HG03378 (cell line): ENCODE data around the gene DPP6.

Source experiments
- ATAC-seq: cut with Tn5 transposase; IDR thresholded peaks from one replicate; pipeline ENCODE4 v1.9.1; 2021; ENCODE audit warnings: mild to moderate bottlenecking, moderate library complexity; ENCODE audit not compliant: unreplicated experiment

DPP6 gene

DNA sequence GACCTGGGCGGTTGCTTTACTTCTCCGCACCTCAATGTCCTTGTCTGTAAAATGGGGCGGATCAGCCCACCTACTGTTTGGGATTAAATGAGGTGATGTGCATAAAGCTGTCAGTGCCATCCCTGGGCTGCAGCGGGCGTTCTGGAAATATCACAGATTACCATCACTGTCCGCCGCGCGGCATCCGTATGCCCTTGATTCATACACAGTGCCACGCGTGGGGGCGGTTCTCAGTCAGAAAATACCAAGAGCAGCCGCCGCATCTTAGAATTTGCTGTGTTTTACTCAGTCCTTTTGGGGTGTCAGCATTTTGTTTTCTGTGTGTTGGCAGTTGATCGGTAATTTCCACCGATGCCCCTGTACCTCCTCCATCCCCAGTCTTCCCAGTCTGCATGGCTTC lies 338.8 kb downstream of the DPP6 start:
- ATAC-seq = no peak

DNA sequence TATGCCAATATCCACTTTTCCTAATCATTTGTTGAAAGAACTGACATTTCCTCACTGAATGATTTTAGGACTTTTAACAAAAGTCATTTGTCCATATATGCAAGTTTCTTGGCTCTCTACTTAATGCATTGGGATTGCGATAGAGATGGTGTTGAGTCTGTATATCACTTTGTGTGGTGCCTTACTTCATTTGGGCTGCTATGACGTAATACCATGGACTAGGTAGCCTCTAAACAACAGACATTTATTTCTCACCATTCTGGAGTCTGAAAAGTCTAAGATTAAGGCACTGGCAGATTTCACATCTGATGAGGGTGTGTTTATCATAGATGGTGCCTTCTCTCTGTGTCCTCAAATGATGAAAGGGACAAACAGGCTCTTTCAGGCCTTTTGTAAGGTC lies 342.6 kb downstream of the DPP6 start:
- no peak for ATAC-seq

DNA sequence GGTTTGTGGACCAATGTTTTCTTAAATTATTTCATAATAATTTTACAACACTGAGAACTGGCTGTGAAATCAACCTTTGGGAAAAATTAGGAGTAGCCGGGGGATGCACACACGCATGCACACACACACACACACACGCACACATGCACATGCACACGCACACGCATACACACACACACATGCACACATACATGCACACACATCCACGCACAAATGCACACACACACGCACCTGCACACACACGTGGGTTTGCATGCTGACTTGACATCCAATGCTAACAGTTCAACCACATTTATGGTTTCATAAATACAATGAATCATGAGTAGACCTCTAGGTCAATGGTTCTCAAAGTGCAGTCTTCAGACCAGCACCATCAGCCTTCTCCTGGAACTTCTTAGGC lies 354.1 kb downstream of the DPP6 start:
- no peak for ATAC-seq

DNA sequence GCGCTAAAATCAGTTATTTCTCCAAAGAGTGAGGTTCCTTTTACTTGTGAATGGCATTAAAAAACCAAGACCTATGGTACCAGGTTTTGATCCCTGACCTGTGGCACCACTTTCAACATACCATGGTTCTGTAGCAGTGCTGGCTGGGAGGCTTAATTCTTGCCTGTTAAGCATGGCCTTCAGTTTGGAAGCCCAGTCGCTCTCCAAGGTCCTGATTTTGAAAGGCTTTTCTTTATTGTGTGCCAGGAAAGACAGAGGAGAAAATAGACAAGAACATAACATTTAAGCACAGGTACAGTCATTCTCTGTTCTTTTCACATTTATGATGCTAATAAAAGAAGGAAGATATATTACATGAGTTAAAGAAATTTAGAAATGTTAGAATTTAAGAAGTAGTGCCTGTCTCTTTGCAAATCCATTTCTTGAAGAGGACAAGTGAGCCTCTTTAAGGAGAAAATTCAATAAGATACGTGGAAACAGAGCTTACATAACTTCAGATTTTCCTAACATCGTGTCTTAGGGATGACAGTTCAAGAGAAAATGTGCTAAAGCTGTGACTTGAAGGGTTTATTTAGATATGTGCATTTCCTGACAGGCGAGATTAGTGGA lies 357.6 kb downstream of the DPP6 start:
- no peak for ATAC-seq

DNA sequence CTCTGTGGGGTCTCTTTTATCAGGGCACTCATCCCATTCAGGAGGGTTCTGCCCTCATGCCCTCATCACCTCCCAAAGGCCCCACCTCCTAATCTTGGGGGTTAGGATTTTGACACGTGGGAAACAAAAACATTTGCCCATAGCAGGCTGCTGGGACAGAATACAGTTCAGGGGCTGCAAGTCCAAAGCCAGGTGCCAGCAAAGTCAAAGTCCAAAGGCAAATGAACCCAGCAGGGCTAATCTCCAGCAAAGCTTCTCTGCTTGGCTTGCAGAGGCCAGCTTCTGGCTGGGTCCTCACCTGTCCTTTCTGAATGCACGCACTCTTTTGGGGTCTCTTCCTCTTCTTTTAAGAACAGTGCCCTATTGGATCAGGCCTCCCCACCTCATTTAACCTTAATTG lies 359.9 kb downstream of the DPP6 start:
- ATAC-seq = no peak

DNA sequence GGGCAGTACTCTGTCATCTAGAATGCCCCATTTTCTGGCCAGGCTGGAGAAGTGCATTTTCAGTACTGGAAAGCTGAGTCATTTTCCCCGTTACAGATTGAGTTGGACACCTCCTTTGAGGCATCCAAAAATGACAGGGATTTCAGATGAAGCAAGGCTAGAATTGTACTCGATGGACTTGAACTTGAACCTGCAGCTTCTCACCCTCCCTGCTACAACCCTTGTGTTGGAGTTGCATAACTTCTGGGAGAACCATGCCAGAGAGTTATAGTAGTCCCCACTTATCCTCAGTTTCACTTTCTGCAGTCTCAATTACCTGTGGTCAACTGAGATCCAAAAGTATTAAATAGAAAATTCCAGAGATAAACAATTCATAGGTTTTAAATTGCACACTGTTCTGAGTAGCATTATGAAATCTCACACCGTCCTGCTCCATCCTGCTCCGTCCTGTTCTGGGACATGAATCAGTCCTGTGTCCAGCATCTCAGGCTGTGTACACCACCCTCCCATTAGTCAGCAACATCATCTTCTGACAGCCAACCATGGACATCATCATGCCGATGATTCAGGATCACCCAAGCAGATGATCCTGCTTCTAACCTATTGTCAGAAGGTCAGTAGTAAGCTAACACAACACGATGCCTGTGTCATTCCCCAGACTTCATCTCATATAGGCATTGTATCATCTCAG lies 363.7 kb downstream of the DPP6 start:
- ATAC-seq = no peak

DNA sequence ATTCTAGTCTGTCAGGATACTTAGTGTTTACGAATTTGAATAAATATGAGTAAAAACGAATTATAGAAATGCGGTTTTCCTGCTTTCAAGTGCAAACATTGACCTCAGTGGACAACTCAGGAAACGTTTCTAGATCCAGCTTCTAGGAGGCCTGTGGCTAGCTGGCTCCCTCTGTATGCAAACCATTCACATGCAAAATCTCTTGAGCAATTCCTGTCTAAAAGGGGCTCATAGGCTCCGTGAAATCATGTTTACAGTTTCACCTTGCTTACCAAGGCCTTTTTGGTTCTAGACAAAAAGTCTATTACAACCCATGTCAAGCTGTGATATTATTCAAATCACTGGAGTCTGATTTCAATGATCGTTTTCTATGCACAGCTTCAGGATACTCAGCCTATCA lies 364.5 kb downstream of the DPP6 start:
- no peak for ATAC-seq

DNA sequence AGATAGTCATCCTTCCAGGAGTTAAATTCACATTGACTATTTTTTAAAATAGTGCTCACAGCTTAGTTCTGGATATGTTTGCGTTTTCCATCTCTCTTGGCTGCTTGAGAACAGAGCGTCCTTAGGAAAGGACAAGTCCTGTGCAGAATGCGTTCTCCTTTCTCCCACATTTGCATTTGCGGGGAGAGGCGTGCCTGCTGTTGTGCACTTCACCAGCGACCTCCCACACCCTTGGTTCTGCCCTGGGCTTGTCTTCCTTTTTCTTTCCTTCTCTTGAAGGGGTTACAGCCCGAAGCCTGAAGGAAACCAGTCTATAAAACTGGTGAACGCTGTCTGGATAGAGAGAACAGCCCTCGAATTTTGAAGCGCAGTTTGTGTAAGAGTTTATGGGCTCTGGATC lies 367.1 kb downstream of the DPP6 start:
- no peak for ATAC-seq

DNA sequence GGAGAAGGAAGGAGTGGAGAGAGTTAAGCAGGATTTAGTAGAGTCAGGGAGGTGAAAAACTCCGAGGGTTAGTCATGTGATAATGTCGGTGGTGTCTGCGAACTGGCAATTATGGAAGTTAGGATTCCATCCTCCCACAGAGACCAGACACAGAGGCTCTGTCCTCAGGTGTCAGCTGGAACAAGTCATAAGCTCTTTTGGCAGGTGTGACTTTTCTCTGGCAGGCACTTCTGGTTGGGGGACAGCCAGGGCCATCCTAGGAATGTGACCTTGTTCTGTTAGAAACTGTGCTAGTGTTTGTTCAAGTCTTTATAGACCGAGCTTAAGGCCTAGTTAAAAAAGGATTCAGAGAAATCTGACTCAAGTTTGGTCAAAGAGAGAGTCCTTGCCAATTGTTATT lies 371.0 kb downstream of the DPP6 start:
- ATAC-seq = no peak

DNA sequence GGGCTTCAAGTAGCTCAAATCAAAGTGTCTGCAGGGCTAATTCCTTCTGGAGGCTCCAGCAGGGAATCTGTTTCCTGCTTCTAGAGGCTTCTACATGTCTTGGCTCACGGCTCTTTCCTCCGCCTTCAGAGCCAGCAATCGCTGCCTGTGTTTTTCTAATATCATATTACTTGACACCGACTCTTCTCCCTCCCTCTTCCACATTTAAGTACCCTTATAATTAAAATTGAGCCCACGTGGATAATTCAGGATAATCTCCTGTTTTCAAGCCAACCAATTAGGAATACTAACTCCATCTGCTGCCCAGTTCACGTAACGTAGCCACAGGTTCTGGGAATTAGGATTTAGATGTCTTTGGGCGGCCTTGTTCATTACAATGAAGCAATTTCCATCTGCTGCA lies 372.2 kb downstream of the DPP6 start:
- no peak for ATAC-seq

DNA sequence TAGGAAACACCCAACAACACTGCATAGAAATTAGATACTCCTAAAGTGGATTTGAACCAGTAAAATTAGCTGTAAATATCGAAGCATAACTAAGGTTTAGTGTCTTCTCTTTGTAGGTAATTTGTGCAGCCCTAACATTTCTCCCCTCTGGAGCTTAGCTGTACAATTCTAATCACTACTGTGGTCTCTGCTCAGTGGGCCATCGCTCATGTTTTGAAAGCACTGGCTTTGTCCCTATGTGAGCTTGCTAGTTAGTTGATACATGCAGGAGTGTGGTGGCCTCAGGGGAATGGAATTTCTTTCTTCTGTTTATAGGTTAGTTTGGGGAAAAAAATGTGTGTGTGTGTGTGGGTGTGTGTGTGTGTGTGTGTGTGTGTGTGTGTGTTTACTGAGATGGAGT lies 373.1 kb downstream of the DPP6 start:
- ATAC-seq = no peak

DNA sequence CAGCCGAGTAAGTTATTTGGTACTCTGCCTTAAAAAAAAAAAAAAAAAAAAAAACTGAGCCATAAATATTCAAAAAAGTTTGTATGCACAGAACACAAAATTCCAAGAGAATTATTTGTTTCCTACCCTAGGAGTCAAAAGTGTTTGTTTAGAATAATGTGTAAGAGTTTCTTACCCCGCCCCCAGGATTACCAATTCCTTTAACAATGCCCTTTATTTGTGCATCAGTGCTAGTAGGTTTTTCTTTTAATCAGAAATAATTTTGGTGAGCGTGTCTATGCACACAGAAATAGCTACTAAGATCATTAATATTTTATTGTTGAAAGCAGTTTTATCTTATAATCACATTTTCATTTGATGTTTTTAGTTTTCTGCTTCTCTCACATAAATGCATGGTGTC lies 374.6 kb downstream of the DPP6 start:
- ATAC-seq = no peak

DNA sequence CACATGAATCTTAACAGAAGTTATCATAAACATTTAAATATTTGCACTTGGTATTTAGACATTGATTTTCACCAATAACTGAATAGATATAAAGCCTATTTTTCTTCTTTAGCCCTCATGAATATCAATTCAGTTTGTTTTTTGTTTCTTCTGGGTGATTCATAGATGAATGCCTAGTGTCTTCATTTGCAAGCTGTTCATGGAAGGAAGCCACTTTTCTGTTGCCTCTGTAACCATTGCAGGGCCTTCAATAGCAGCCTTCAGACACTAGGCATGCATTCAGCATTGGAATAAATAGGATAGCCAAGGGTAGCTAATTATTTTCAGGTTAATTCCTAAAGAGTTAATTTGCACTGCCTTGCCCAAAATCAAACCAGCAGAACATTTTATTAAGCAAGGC lies 375.3 kb downstream of the DPP6 start:
- no peak for ATAC-seq

DNA sequence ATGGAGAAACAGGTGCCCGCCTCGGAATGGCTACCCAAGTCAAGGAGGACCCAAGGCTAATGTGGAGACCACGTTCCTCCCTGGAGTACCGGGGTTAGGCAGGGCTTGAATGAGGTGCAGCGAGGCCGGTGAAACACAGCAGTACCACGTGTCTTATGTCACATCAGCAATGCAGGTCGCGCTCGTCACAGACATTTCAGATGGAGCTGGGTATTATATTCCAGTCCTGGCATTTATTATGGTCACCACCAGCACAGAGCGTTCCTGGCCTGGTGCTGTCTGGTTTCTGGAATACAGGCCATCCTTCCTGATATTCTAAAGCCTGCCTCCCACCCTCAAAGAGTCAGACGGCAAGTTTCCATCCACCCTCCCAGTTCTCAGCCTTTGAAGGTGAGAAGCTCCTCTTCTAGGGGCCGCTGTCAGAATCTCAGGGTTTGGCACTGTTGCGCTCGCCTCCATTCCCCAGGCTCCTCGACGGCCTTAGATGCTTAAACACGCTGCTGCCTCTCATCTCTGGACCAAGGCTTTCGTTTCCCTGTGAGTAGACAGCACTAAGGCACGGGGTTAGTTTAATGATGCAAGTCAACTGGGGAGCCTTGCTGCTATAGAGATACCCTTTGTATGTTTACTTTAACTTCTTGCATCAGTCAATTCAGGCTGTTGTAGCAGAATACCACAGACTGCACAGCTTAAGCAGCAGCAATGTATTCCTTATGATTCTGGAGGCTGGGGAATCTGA lies 377.6 kb downstream of the DPP6 start:
- no peak for ATAC-seq

DNA sequence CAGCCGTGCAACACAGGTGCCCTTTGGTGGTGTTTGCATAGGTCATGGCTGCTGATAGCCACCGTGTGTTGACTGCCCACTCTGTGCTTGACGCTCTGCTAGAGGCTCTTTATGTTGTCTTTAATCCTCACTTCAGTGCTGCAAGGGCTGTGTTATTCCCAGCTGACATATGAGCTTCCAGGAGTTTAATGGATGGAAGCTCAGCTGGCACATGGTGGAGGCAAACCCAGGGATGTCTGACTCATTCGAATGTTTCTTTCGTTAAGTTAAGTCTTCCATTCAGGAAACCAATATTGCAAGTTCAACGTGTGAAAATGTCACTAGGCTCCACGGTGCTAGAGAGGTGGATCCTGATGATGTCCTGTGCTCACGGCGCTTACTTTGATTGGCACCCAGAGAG lies 378.4 kb downstream of the DPP6 start:
- no peak for ATAC-seq

DNA sequence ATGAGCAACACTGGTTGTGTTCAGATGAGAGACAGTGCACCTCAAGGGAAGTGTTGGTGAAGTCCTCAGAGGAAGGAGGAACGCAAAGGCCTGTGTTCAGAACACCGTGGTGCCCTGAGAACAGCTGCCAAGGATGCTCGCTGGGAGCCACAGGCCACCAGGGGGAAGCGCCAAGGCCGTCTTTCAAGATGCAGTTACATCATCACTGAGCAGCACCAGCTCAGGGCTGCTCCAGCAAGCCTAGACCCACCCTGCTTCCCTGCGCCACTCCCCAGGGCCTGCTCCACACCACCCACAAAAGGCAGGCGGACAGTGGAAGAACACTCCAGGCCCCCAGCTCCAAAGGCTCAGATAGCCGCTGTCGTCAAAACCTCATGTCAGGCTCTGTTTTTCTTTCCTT lies 378.8 kb downstream of the DPP6 start:
- ATAC-seq = no peak

DNA sequence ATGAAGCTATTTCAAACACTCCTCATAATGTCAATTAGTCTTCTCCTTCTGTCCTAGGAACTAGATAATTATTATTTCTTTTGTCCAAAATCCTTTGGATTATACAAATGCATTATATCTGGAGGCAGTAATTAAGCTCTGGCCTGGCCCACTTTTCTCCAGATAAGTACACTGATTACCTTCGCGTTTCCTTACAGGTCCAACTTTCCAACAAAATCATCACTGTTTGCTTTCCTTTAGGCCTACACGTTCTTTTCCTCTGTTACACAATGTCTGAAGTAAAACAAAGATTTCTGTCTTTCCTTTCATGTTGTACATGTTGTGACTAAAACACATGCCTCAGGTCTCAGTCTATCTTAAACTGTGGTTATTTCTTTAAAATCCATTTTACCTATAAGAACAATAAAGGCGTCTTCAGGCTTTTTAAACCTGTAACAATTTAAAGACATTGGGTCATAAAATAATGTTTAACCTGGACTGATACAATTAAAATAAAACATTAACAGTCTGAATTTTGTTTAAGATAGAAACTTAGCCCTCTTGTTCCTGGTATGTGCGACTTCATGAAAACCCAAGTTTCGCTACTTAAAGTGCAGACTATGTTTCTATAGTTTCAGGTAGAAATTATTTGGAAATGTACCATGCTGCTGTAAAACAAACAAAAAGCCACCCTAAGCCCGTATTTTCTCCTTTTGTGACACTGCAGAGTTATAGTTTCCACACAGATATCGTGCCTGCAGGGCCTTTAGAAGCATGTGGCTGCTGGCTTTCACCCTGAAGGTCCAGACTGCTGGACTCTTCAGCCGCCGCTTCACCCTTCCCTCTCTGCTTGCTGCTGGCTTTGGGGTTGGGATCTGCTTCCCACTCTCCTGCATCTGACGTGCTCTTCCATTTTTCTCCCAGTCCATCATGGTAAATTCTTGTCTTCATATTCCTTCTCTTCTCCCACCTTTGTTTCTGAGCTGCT lies 381.7 kb downstream of the DPP6 start:
- ATAC-seq = no peak

DNA sequence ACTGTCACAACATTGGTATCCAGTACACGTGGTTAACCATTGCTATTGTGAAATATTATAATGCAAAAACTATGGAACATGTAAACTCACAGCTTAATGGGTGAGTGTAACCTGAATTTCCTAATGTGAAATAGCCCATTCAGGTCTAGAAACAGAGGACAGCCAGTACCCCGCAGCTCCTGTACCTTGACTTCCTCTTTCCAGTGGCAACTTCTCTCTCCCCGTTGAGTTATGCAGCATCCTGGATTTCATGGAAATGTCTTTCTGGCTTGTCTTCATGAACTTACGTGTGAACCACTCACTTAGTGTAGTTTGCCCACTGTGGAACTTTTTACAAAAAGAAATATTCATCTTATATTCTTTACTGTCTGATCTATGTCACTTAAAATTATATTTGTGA lies 384.4 kb downstream of the DPP6 start:
- no peak for ATAC-seq

DNA sequence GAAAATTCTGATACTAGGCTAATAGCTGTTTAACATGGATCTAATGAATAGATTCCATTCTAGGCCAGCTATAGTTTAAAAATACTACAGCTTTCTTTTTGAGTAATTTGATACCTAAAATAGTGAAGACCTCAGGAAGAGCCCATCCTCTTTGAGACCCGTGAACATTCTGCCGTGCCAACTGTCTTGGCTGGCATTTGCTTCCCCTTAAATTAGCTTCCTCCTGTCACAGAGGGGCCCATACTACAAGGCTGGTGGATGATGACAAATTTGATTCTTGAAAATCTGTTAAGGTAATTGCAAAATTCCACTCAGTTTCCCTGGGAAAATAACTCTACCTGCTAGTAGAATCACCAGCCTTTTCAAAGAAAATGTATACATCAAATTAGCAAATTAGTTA lies 385.0 kb downstream of the DPP6 start:
- no peak for ATAC-seq

DNA sequence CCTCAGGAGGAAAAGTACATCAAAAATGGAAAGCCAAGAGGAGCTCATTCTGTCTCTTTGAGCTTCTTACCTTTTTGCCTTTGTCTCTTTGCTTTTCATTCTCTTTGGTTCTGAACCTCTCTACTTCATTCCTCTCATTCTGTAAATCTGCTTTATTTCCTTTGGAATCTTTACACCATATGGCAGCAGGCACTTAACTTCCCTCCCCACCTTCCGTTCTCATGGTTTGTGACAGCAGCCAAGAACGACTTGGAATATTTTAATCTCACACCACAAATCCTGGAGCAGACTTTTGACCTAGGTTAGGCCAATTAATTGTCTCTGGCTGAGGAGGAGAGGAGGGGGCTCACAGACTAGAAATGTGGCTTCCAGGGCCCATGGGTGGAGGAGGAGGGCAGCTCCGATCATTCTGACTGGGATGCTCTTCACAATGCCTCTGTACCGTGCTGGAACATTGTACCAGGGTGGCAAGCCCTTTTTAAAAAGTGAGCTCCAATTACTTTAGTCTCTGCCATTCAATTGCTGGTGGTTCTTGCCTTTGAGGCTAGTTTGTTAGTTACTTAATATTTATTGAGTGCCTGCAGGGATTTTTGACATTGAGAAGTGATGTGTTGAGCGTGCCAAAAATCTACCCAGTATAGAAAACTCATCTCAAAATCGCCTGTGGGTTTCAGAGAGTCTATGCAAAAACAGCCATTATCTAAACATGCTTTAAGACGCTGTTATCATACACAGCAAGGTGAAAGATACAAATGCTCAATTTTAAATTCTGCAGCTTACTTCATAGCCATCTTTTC lies 386.6 kb downstream of the DPP6 start:
- no peak for ATAC-seq
